ENCODE results near the gene TGFA.

Gene TGFA

DNA sequence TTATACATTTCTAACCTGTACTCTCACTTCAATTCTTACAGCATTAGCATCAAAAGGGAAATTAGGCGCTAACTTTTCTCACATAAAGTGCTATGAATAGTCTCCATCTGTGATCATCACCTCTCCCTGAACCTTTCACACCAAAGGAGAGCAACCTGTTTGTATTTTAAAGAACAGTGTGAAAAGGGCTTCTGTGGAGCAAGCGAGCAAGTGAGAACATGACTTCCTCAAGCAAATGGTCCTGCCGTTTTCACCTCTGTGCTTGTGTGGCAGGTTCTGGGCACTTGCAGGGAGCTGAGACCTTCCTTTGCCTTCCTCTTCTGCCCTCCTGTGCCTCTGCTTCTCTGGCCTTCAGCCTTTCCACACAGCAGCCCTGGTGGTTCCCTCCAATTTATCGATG, 51.9 kb downstream of the TGFA start:
- Mint-ChIP-seq H3K4me1 (peaks cover 8% of the 10 kb centered on the region), H3K9me3 (no peaks in the 10 kb centered on the region), H3K36me3 (no peaks in the 10 kb centered on the region), H3K4me3 (no peak overlapping the region), H3K27ac (no peak overlapping the region)
- no peak for DNase-seq (ENCODE audit: low spot score in 2 of 2)
- no peak for ATAC-seq

DNA sequence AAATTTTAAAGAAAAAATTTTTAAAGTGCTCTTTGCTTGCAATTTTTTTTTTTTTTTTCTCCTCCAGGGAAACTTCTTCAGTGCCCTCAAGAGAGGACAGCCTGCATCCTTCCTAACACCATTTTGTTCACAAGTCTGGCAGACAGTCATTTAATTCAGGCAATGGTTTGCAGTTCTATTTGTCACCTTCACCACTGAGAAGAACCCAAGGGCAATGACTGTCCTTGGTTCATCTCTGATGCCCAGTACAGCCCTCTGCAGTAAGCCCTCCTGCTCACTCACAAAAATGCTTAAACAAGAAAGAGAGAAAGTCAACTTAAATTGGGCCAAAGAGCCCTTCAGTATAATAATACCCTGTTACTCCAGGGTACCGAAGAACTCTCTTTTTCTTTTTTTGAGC, 52.4 kb downstream of the TGFA start:
- peaks cover 8% of the 10 kb centered on the region for H3K4me1 Mint-ChIP-seq
- no peaks in the 10 kb centered on the region for H3K9me3 Mint-ChIP-seq
- H3K27ac Mint-ChIP-seq, result no peak overlapping the region
- peak; percentile 53 for ATAC-seq
- H3K36me3 Mint-ChIP-seq, result no peaks in the 10 kb centered on the region
- H3K4me3 Mint-ChIP-seq, result no peak overlapping the region
- DNase-seq (ENCODE audit: low spot score in 2 of 2), result no peak

DNA sequence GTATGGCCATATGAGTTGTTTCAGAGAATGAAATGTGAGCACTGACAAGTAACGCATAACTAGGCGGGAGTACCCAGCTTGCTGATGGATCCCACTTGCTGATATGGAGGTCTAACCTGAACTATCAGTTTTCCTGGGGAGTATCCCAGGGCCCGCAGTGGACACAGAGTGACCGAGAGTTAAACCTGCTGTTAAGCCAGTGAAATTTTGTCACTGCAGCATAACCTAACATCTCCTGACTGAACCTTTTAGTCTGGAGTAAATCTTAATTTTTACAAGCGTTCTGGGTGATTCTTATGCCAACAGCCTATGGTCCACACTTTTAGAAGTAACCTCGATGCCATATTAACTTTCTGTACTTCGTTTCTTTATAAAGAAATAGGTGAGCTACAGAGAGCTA, 54.4 kb downstream of the TGFA start:
- DNase-seq (ENCODE audit: low spot score in 2 of 2) (no peak), ATAC-seq (no peak)
- no peak overlapping the region for H3K27ac Mint-ChIP-seq
- no peak overlapping the region for H3K4me3 Mint-ChIP-seq
- no peaks in the 10 kb centered on the region for H3K36me3 Mint-ChIP-seq
- H3K4me1 Mint-ChIP-seq, result peaks cover 8% of the 10 kb centered on the region
- H3K9me3 Mint-ChIP-seq, result no peaks in the 10 kb centered on the region

DNA sequence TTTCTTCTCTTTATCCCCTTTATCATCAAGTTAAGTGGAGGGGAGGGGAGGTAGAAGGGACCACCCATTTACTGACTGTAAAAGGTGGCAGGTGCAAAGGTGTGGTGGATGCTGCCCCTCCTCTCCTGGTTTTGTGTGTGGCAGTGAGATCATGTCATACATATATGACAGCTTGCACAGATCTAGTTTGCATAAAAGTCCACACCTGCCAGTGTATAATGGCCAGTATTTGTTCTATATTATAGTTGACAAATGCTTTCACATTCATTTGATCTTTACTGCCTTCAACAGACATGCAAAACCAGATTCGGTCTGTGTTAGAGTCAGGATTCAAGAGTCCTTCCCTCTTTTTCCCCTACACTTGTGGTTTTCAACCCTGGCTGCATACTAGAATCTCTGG, 55.1 kb downstream of the TGFA start:
- Mint-ChIP-seq H3K36me3 (no peaks in the 10 kb centered on the region), H3K27ac (no peak overlapping the region), H3K4me1 (peaks cover 8% of the 10 kb centered on the region), H3K9me3 (no peaks in the 10 kb centered on the region), H3K4me3 (no peak overlapping the region)
- no peak for DNase-seq (ENCODE audit: low spot score in 2 of 2)
- ATAC-seq, result no peak

DNA sequence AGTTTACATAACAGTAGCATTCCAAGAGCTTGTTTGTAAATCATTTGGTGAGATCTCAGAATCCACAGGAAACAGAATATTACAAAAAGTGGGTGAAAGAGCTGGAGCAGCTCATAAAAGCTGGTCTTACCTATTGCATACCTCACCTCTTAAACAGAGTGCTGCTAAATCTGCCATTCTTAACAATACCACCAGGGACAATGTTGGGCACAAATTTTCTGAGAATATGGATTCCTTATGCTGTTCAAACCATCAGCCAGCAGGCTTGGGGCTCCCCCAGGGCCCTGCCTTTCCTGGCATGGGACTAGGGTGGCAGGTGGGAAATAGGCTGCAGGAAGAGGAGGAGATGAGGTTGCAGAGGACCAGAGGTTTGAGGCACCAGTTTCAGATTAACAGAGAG, 55.6 kb downstream of the TGFA start:
- Mint-ChIP-seq H3K27ac (no peak overlapping the region), H3K4me3 (no peak overlapping the region), H3K9me3 (no peaks in the 10 kb centered on the region), H3K36me3 (no peaks in the 10 kb centered on the region), H3K4me1 (peaks cover 8% of the 10 kb centered on the region)
- ATAC-seq, result peak; percentile 43
- DNase-seq (ENCODE audit: low spot score in 2 of 2), result no peak

DNA sequence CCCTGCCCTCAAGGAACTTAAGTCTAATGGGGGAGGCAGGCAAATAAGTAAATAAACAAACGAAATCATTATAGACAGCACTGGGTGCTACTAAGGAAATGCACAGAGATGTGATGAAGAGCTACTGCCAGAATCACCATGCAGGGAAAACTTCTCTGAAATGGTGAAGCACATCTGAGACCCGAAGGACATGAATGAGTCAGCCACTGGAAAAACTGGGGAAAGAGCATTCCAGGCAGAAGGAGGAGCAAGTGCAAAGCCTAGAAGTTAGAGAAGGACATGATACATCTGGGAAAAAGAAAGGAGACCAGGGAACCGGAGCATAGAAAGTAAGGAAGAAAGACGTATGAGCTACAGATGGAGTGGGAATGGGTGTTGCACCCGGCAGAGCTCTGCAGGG, 56.8 kb downstream of the TGFA start:
- no peaks in the 10 kb centered on the region for H3K9me3 Mint-ChIP-seq
- DNase-seq (ENCODE audit: low spot score in 2 of 2) (no peak), ATAC-seq (no peak)
- no peak overlapping the region for H3K27ac Mint-ChIP-seq
- no peak overlapping the region for H3K4me3 Mint-ChIP-seq
- H3K36me3 Mint-ChIP-seq, result no peaks in the 10 kb centered on the region
- H3K4me1 Mint-ChIP-seq, result peaks cover 3% of the 10 kb centered on the region

DNA sequence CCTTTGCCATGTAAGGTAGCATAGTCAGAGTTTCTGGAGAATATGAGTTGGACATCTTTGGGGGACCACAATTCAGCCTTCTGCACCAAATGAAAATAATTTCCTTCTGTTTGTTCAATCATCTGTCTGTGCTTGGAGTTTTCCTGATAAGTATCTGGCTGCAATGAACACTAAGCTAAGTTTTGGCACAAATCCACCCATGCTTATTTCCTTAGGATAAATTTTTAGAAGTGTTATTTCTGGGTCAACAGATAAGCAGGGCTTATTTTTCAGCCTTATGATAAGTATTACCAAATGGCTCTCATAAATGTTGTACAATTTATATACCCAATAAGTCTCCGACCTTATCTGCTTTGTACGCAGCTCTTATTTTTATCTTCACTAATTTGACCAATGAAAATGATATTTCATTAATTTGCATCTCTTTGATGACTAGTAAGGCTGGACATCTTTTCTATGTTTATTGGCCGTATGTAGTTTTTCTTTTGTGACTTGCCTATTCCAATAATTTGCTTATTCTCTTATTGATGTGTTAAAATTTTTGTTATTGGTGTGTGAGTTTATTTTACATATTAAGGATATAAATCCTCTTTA, 59.2 kb downstream of the TGFA start:
- Mint-ChIP-seq H3K4me3 (no peak overlapping the region), H3K4me1 (no peaks in the 10 kb centered on the region), H3K9me3 (no peaks in the 10 kb centered on the region), H3K36me3 (no peaks in the 10 kb centered on the region), H3K27ac (no peak overlapping the region)
- DNase-seq (ENCODE audit: low spot score in 2 of 2) (no peak), ATAC-seq (no peak)

DNA sequence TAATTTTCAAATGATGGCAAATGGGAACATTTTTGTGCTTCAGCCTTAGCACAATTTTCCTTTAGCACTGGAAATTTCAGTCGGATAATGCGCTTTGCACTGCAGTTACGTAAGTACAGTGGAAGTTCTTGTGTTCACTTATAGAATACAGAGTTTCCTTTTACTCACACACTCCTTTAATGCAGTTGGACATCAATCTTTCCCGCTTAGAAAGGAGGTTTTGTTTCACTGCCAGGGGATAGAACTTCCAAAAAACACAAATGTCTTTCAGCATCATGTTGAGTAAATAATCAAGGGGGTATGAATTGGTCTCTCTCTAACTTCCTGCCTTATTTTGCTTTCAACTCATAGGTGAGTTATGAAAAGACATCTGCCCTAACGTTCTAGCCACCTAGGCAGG, 63.2 kb downstream of the TGFA start:
- no peaks in the 10 kb centered on the region for H3K36me3 Mint-ChIP-seq
- no peaks in the 10 kb centered on the region for H3K4me1 Mint-ChIP-seq
- DNase-seq (ENCODE audit: low spot score in 2 of 2), result no peak
- no peak for ATAC-seq
- H3K9me3 Mint-ChIP-seq, result no peaks in the 10 kb centered on the region
- H3K27ac Mint-ChIP-seq, result no peak overlapping the region
- H3K4me3 Mint-ChIP-seq, result no peak overlapping the region

DNA sequence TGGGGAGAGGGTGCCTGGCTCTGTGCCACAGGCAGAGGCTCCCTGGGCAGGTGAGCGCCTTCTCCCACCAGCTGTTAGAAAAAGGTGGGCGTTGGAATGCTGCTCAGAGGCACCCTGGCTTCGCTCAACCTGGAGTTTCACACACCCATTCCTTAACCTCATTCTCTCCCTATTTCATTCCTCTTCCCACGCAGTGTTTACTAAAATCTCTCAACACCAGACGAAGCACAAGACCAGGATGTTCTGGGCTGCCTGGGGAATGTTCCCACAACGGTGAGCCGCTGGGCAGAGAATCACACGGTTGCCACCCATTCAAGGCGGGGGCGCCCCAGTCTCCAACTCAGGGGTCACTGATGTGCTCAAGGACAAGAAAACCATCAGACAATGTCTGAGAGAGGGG, 64.5 kb downstream of the TGFA start:
- Mint-ChIP-seq H3K4me1 (no peaks in the 10 kb centered on the region), H3K36me3 (no peaks in the 10 kb centered on the region), H3K4me3 (no peak overlapping the region), H3K27ac (no peak overlapping the region), H3K9me3 (no peaks in the 10 kb centered on the region)
- DNase-seq (ENCODE audit: low spot score in 2 of 2), result no peak
- ATAC-seq, result no peak

DNA sequence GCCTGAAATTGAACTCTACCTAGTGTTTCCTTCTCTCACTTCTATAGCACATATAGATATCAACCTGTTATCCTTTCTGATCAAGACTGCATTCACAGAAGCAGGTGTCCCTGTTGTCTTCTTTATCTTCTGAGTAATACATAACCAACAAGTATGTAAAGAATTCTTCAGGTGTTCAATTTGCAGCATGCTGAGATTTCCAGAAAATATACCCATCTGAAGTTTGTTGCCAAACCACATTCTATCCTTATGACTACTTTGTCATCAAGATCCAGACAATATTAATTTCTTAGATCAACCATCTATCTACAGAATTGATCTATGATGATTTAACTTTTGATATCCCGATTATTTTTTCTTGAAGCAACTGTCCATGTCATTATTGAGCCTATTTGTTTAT, 69.5 kb downstream of the TGFA start:
- DNase-seq (ENCODE audit: low spot score in 2 of 2) (no peak), ATAC-seq (no peak)
- Mint-ChIP-seq H3K36me3 (no peaks in the 10 kb centered on the region), H3K27ac (no peak overlapping the region), H3K9me3 (no peaks in the 10 kb centered on the region), H3K4me1 (no peaks in the 10 kb centered on the region), H3K4me3 (no peak overlapping the region)

DNA sequence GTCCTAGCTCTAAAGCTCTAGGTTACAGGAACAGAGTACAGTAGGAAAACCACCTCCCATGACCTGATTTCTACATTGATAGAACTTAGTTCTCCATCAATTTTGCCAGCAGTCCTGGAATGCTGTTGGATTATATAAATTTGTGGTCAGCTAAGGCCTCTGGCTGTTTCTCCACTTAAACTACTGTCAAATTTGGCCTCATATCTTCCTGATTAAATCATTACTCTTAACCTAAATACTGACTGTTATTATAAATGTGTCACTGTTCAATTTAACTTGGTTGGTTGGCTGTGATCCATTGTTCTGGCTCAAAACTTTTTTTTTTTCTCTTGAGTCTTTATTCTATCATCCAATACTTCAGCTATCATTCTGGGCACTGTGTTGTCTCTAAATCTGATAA, 71.2 kb downstream of the TGFA start:
- no peak overlapping the region for H3K4me3 Mint-ChIP-seq
- H3K36me3 Mint-ChIP-seq, result no peaks in the 10 kb centered on the region
- H3K27ac Mint-ChIP-seq, result no peak overlapping the region
- H3K4me1 Mint-ChIP-seq, result no peaks in the 10 kb centered on the region
- no peaks in the 10 kb centered on the region for H3K9me3 Mint-ChIP-seq
- DNase-seq (ENCODE audit: low spot score in 2 of 2) (no peak), ATAC-seq (no peak)

DNA sequence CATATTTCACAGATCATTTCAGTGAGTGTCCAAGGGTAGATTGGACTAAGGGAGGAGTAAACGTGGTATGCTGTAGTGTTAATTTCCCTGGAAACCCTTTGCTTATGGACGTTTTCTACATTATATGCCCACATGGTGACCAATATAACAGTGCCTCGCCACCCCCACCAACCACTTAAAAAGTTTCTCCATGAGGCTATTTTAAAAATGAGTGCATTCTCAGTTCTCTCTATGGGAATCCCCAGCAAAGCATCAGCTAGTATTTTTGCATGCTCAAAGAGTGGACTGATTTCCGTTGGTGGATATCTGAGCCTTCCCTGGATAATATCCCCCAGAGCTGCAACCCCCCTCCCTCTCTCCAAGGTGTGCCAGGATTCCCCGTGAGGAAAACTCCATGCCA, 73.2 kb downstream of the TGFA start:
- H3K4me1 Mint-ChIP-seq, result peaks cover 2% of the 10 kb centered on the region
- H3K9me3 Mint-ChIP-seq, result no peaks in the 10 kb centered on the region
- H3K36me3 Mint-ChIP-seq, result no peaks in the 10 kb centered on the region
- no peak overlapping the region for H3K27ac Mint-ChIP-seq
- no peak for DNase-seq (ENCODE audit: low spot score in 2 of 2)
- no peak overlapping the region for H3K4me3 Mint-ChIP-seq
- ATAC-seq, result no peak

DNA sequence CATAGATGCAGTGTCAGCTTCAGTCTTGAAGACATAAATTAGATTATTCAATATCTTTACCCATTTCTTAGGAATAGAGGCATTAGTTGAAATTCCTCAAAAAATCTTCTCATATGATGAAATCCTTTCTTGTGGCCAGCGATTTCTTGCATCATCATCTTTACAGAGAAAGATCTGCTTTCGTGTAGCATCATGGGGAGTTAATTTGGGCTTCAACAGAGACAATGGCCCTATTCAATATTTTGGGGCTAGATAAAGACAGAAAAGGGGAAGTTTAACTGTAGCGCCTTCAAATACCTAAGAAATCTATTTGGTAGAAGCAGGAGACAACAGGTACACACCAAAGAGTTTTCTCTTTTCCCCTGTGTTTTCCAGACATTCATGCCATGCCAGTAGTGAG, 73.8 kb downstream of the TGFA start:
- Mint-ChIP-seq H3K4me1 (peaks cover 6% of the 10 kb centered on the region), H3K9me3 (no peaks in the 10 kb centered on the region), H3K27ac (no peak overlapping the region), H3K4me3 (no peak overlapping the region), H3K36me3 (no peaks in the 10 kb centered on the region)
- no peak for ATAC-seq
- DNase-seq (ENCODE audit: low spot score in 2 of 2), result no peak

DNA sequence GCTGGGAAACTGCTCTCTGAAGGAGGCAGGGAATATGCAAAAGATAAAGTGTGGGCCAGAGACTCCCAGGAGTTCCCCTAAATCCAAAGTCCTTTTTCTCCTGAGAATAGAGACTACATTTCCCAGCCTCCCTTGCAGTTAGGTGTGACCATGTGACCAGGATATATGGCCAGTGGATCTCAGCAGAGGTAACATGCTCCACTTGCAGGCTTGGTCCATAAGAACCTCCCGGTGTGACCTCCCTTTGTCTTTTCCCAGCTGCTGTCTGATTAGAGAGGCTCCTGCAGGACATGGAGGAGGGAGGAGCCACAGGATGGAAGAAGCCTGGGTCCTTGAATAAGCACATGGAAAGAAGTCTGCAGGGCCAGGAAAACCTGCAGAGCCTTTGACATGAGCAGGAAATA, 76.2 kb downstream of the TGFA start:
- Mint-ChIP-seq H3K4me3 (no peak overlapping the region), H3K4me1 (peaks cover 16% of the 10 kb centered on the region)

DNA sequence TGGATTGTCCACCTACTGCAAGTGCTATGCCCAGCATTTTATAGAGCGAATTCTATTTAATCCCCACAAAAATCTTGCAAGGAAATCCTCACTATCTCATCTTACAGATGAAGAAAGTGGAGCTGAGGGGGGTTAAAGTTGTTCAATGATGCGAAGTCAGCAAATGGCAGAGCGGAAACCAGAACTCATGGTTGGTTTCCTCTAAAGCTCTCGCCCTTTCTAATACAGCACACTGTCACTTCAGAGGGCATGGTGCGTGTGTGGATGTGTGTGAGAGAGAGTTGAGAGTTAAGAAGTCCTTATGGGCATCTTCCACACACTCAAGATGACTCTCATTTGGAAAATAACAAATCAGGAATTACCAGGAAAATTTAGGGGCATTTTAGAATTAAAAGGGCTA, 78.4 kb downstream of the TGFA start:
- no peaks in the 10 kb centered on the region for H3K36me3 Mint-ChIP-seq
- no peak overlapping the region for H3K4me3 Mint-ChIP-seq
- DNase-seq (ENCODE audit: low spot score in 2 of 2), result no peak
- peaks cover 16% of the 10 kb centered on the region for H3K4me1 Mint-ChIP-seq
- ATAC-seq, result peak; percentile 60
- H3K27ac Mint-ChIP-seq, result no peak overlapping the region
- H3K9me3 Mint-ChIP-seq, result no peaks in the 10 kb centered on the region

More for the DNA sequence above, 76.2 kb downstream of the TGFA start:
- Mint-ChIP-seq H3K27ac (no peak overlapping the region), H3K9me3 (no peaks in the 10 kb centered on the region), H3K36me3 (no peaks in the 10 kb centered on the region)
- ATAC-seq (no peak), DNase-seq (ENCODE audit: low spot score in 2 of 2) (no peak)

DNA sequence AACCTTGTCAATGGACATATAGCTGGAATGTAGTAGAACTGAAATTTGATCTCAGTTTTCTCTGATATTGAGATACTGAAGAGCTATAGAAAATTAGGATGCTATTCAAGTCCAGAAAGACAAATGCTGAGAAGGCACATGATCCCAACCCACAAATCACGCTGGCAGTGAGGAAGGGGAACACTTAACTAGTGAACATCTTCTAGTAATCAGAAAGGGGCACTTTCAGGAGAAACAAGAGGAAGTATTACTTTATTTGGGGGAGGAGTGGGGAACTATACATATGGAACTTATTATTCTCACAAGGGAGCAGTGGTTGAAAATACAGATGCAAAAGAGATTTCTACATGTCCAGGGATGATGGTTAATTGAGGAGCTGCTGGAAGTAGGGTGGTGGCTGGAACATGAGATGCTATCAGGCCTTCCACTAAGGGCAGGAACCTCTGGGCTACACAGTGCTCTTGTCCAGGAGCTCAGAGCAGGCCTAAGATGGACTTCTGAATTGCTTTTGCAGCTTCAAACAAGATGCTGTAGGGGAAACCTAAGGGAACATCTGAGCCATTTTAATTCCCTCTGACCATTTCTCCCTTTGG, 79.3 kb downstream of the TGFA start:
- Mint-ChIP-seq H3K27ac (no peak overlapping the region), H3K9me3 (no peaks in the 10 kb centered on the region), H3K4me3 (no peak overlapping the region), H3K36me3 (no peaks in the 10 kb centered on the region), H3K4me1 (peaks cover 16% of the 10 kb centered on the region)
- DNase-seq (ENCODE audit: low spot score in 2 of 2), result no peak
- ATAC-seq, result no peak
